T-helper 2 cell treated with Interferon-gamma antibody and Interleukin-4, amounts not matched to agents 5 μg/mL and 100 μg/mL, for 36 hours (primary cell): Measurements from ENCODE around the gene TBC1D4.

Experiments used
- DNase-seq: peaks from one replicate; pipeline ENCODE4 v3.0.0; 2021; ENCODE audit warnings: low spot score
- H3K27ac Mint-ChIP-seq: one replicate; pipeline ENCODE4 v1.8.0; 2021; ENCODE audit warnings: mild to moderate bottlenecking, mixed read lengths
- H3K27me3 Mint-ChIP-seq: one replicate; pipeline ENCODE4 v1.8.0; 2021; ENCODE audit warnings: low read depth, mixed read lengths
- H3K36me3 Mint-ChIP-seq: one replicate; pipeline ENCODE4 v1.8.0; 2021; ENCODE audit warnings: low read depth, mixed read lengths
- H3K4me1 Mint-ChIP-seq: one replicate; pipeline ENCODE4 v1.8.0; 2021; ENCODE audit warnings: low read depth, mixed read lengths
- H3K4me3 Mint-ChIP-seq: one replicate; pipeline ENCODE4 v1.8.0; 2022; ENCODE audit warnings: mild to moderate bottlenecking, moderate library complexity, mixed read lengths
- H3K9me3 Mint-ChIP-seq: one replicate; pipeline ENCODE4 v1.8.0; 2021; ENCODE audit warnings: mixed read lengths

Gene TBC1D4

GRCh38 chr13:75369981-75370380, 112.0 kb downstream of the TBC1D4 start:
- no peaks in the 10 kb centered on the region for H3K9me3 Mint-ChIP-seq
- no peak for DNase-seq
- H3K27ac Mint-ChIP-seq = no peak overlapping the region
- no peaks in the 10 kb centered on the region for H3K27me3 Mint-ChIP-seq
- H3K4me1 Mint-ChIP-seq = peaks cover 16% of the 10 kb centered on the region
- no peaks in the 10 kb centered on the region for H3K36me3 Mint-ChIP-seq
- no peak overlapping the region for H3K4me3 Mint-ChIP-seq

GRCh38 chr13:75368167-75368566, 113.8 kb downstream of the TBC1D4 start:
- Mint-ChIP-seq H3K36me3 (no peaks in the 10 kb centered on the region), H3K4me1 (peaks cover 21% of the 10 kb centered on the region), H3K27ac (no peak overlapping the region), H3K9me3 (no peaks in the 10 kb centered on the region), H3K27me3 (no peaks in the 10 kb centered on the region), H3K4me3 (no peak overlapping the region)
- no peak for DNase-seq

- no peaks in the 10 kb centered on the region for H3K27me3 Mint-ChIP-seq
- no peak for DNase-seq
- H3K36me3 Mint-ChIP-seq = no peaks in the 10 kb centered on the region
- H3K4me1 Mint-ChIP-seq = peaks cover 25% of the 10 kb centered on the region
- no peaks in the 10 kb centered on the region for H3K9me3 Mint-ChIP-seq
- H3K27ac Mint-ChIP-seq = peak overlapping the region; percentile 88
- peak overlapping the region; percentile 74 for H3K4me3 Mint-ChIP-seq
Measured at GRCh38 chr13:75366380-75367280, 115.3 kb downstream of the TBC1D4 start.

DNA sequence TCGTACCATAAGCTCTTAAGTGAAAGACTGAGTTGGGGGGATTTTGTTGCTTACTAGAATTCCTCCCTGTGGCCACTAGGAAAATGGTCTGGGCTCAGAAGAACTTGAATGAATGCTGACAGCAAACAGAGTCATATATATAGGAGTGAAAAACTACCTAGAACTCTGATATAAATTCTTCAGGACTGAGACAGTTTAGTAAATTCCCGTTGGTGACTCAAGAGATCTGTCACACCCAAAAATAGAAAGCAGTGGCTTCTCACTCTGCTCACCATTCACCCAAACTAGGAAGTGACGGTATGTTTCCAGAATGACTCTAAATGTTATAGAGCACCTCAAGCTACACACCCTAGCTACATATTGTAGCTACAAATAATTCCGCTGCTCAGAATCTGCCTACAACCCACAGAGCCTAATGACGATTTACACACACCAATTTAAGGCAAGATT, 116.2 kb downstream of the TBC1D4 start:
- Mint-ChIP-seq H3K4me1 (peaks cover 25% of the 10 kb centered on the region), H3K27me3 (no peaks in the 10 kb centered on the region), H3K27ac (peak overlapping the region; percentile 88), H3K36me3 (no peaks in the 10 kb centered on the region), H3K4me3 (peak overlapping the region; percentile 74), H3K9me3 (no peaks in the 10 kb centered on the region)
- peak; percentile 66 for DNase-seq

- Mint-ChIP-seq H3K27ac (no peak overlapping the region), H3K27me3 (no peaks in the 10 kb centered on the region), H3K4me3 (no peak overlapping the region), H3K4me1 (peaks cover 25% of the 10 kb centered on the region), H3K36me3 (no peaks in the 10 kb centered on the region), H3K9me3 (no peaks in the 10 kb centered on the region)
- no peak for DNase-seq
Measured at GRCh38 chr13:75364131-75364713, 117.7 kb downstream of the TBC1D4 start.

DNA sequence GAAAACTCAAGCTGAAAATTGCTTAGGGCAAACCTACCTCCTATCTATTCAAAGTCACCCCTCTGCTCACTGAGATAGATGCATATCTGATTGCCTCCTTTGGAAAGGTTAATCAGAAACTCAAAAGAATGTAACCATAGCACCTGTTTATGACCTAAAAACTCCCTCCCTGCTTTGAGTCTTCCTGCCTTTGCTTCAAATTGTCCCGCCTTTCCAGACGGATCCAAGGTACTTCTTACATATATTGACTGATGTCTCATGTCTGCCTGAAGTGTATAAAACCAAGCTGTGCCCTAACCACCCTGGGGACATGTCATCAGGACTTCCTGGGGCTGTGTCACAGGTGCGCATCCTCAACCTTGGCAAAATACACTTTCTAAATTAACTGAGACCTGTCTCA, 118.6 kb downstream of the TBC1D4 start:
- no peaks in the 10 kb centered on the region for H3K9me3 Mint-ChIP-seq
- no peak overlapping the region for H3K27ac Mint-ChIP-seq

GRCh38 chr13:75362026-75362425, 119.9 kb downstream of the TBC1D4 start:
- no peak for DNase-seq
- Mint-ChIP-seq H3K27ac (no peak overlapping the region), H3K4me3 (no peak overlapping the region), H3K36me3 (no peaks in the 10 kb centered on the region), H3K4me1 (peaks cover 24% of the 10 kb centered on the region), H3K27me3 (no peaks in the 10 kb centered on the region), H3K9me3 (no peaks in the 10 kb centered on the region)

More for the DNA sequence above, 118.6 kb downstream of the TBC1D4 start:
- no peak overlapping the region for H3K4me3 Mint-ChIP-seq
- H3K36me3 Mint-ChIP-seq = no peaks in the 10 kb centered on the region
- H3K27me3 Mint-ChIP-seq = no peaks in the 10 kb centered on the region
- H3K4me1 Mint-ChIP-seq = peaks cover 24% of the 10 kb centered on the region
- no peak for DNase-seq

GRCh38 chr13:75360170-75360569, 121.8 kb downstream of the TBC1D4 start:
- H3K36me3 Mint-ChIP-seq = no peaks in the 10 kb centered on the region
- no peak for DNase-seq
- peaks cover 12% of the 10 kb centered on the region for H3K4me1 Mint-ChIP-seq
- no peaks in the 10 kb centered on the region for H3K27me3 Mint-ChIP-seq
- H3K4me3 Mint-ChIP-seq = no peak overlapping the region
- H3K9me3 Mint-ChIP-seq = no peaks in the 10 kb centered on the region
- no peak overlapping the region for H3K27ac Mint-ChIP-seq

DNA sequence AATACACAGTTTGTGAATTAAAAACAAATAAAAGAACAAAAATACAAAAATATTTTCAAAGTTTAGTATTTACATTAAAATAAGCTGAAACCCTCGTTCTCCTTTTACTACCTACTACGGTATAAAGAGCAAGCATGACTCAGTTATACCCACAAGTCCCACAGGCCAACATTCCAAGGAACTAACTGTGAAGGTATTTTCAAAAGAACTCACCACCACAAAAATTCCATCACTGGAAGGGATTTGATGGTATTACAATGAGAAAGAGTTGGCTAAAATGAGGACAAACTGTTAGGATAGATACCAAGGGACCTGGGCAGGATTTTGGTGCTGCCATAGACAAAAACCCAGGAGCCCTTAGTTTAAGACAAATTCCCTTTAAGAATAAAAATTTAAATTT, 122.7 kb downstream of the TBC1D4 start:
- Mint-ChIP-seq H3K4me1 (peaks cover 9% of the 10 kb centered on the region), H3K36me3 (no peaks in the 10 kb centered on the region), H3K27ac (no peak overlapping the region), H3K9me3 (no peaks in the 10 kb centered on the region), H3K27me3 (no peaks in the 10 kb centered on the region), H3K4me3 (no peak overlapping the region)
- no peak for DNase-seq

GRCh38 chr13:75357576-75358289, 124.2 kb downstream of the TBC1D4 start:
- H3K27ac Mint-ChIP-seq = no peak overlapping the region
- H3K4me1 Mint-ChIP-seq = peaks cover 4% of the 10 kb centered on the region
- no peaks in the 10 kb centered on the region for H3K9me3 Mint-ChIP-seq
- peak; percentile 23 for DNase-seq
- no peak overlapping the region for H3K4me3 Mint-ChIP-seq
- no peaks in the 10 kb centered on the region for H3K36me3 Mint-ChIP-seq
- no peaks in the 10 kb centered on the region for H3K27me3 Mint-ChIP-seq

- Mint-ChIP-seq H3K4me1 (peaks cover 2% of the 10 kb centered on the region), H3K4me3 (no peak overlapping the region), H3K9me3 (peaks cover 3% of the 10 kb centered on the region), H3K27me3 (no peaks in the 10 kb centered on the region), H3K36me3 (no peaks in the 10 kb centered on the region), H3K27ac (no peak overlapping the region)
- no peak for DNase-seq
Measured at GRCh38 chr13:75356421-75356820, 125.5 kb downstream of the TBC1D4 start.

- H3K36me3 Mint-ChIP-seq = no peaks in the 10 kb centered on the region
- no peak overlapping the region for H3K4me3 Mint-ChIP-seq
- H3K27me3 Mint-ChIP-seq = no peaks in the 10 kb centered on the region
- no peak overlapping the region for H3K27ac Mint-ChIP-seq
- H3K4me1 Mint-ChIP-seq = peaks cover 2% of the 10 kb centered on the region
- no peak for DNase-seq
- H3K9me3 Mint-ChIP-seq = peaks cover 3% of the 10 kb centered on the region
Measured at GRCh38 chr13:75355609-75356008, 126.4 kb downstream of the TBC1D4 start.

- H3K9me3 Mint-ChIP-seq = peaks cover 3% of the 10 kb centered on the region
- H3K4me3 Mint-ChIP-seq = no peak overlapping the region
- H3K27me3 Mint-ChIP-seq = no peaks in the 10 kb centered on the region
- H3K4me1 Mint-ChIP-seq = peaks cover 2% of the 10 kb centered on the region
- H3K27ac Mint-ChIP-seq = no peak overlapping the region
- H3K36me3 Mint-ChIP-seq = no peaks in the 10 kb centered on the region
- no peak for DNase-seq
Measured at GRCh38 chr13:75353781-75354193, 128.2 kb downstream of the TBC1D4 start.
